ENCODE measurements around the gene BCL2L12.

Gene BCL2L12

GRCh38 chr19:49679771-49680413, 14.2 kb downstream of the BCL2L12 start:
- Histone ChIP-seq H3K4me3 (ENCODE audit: low read depth, low read length) (no peak overlapping the region), H3K36me3 (replicated peaks) (peaks cover 34% of the 10 kb centered on the region), H3K27me3 (replicated peaks) (no peaks in the 10 kb centered on the region), H3K27ac (no peak overlapping the region)
- in situ Hi-C loops (cut with HindIII; ENCODE audit: low pct_ligation_motif_present, low sequenced_read_pairs), result no loop called here
- TF ChIP-seq CTCF (IDR thresholded peaks at IDR 0.05; ENCODE audit: low read depth, low read length, missing control alignments), result no peak
- no peak for DNase-seq

- no peaks in the 10 kb centered on the region for H3K27me3 ChIP-seq (replicated peaks)
- H3K4me3 ChIP-seq (ENCODE audit: low read depth, low read length), result peak overlapping the region; percentile 20
- H3K36me3 ChIP-seq (replicated peaks), result peaks cover 40% of the 10 kb centered on the region
- in situ Hi-C loops (cut with HindIII; ENCODE audit: low pct_ligation_motif_present, low sequenced_read_pairs), result no loop called here
- DNase-seq, result peak; percentile 79
- peak; percentile 100 for TF ChIP-seq CTCF (IDR thresholded peaks at IDR 0.05; ENCODE audit: low read depth, low read length, missing control alignments)
- H3K27ac ChIP-seq, result no peak overlapping the region
Observed at GRCh38 chr19:49680421-49681351, 15.0 kb downstream of the BCL2L12 start.

GRCh38 chr19:49681830-49682229, 16.1 kb downstream of the BCL2L12 start:
- Histone ChIP-seq H3K4me3 (ENCODE audit: low read depth, low read length) (no peak overlapping the region), H3K27ac (no peak overlapping the region), H3K36me3 (replicated peaks) (peaks cover 45% of the 10 kb centered on the region), H3K27me3 (replicated peaks) (no peaks in the 10 kb centered on the region)
- DNase-seq, result no peak
- TF ChIP-seq CTCF (IDR thresholded peaks at IDR 0.05; ENCODE audit: low read depth, low read length, missing control alignments), result no peak
- in situ Hi-C loops (cut with HindIII; ENCODE audit: low pct_ligation_motif_present, low sequenced_read_pairs), result no loop called here

- no peak overlapping the region for H3K4me3 ChIP-seq (ENCODE audit: low read depth, low read length)
- no peak overlapping the region for H3K27ac ChIP-seq
- no peaks in the 10 kb centered on the region for H3K27me3 ChIP-seq (replicated peaks)
- DNase-seq, result no peak
- H3K36me3 ChIP-seq (replicated peaks), result peaks cover 45% of the 10 kb centered on the region
- TF ChIP-seq CTCF (IDR thresholded peaks at IDR 0.05; ENCODE audit: low read depth, low read length, missing control alignments), result no peak
- in situ Hi-C loops (cut with HindIII; ENCODE audit: low pct_ligation_motif_present, low sequenced_read_pairs), result no loop called here
Observed at GRCh38 chr19:49682274-49682673, 16.5 kb downstream of the BCL2L12 start.

- in situ Hi-C loops (cut with HindIII; ENCODE audit: low pct_ligation_motif_present, low sequenced_read_pairs), result no loop called here
- no peak for TF ChIP-seq CTCF (IDR thresholded peaks at IDR 0.05; ENCODE audit: low read depth, low read length, missing control alignments)
- no peak overlapping the region for H3K27ac ChIP-seq
- no peaks in the 10 kb centered on the region for H3K27me3 ChIP-seq (replicated peaks)
- H3K36me3 ChIP-seq (replicated peaks), result peaks cover 45% of the 10 kb centered on the region
- DNase-seq, result no peak
- H3K4me3 ChIP-seq (ENCODE audit: low read depth, low read length), result no peak overlapping the region
Observed at GRCh38 chr19:49683814-49684250, 18.1 kb downstream of the BCL2L12 start.

All from brain microvascular endothelial cell (primary cell).